ENCODE data around the gene EPS8L1.

GRCh38 chr19:55083004-55083850 is 7.6 kb downstream of the EPS8L1 start:
- no peak for TF ChIP-seq POLR2A (IDR thresholded peaks at IDR 0.05)
- TF ChIP-seq POLR2AphosphoS5 (IDR thresholded peaks at IDR 0.05; ENCODE audit: insufficient read depth in 1 of 2, low read depth in 1 of 2): no peak
